ENCODE results near the gene CALM1.

Gene CALM1

GRCh38 chr14:90443161-90444076, 46.6 kb downstream of the CALM1 start:
- no peak for DNase-seq (ENCODE audit: low read depth)

DNA sequence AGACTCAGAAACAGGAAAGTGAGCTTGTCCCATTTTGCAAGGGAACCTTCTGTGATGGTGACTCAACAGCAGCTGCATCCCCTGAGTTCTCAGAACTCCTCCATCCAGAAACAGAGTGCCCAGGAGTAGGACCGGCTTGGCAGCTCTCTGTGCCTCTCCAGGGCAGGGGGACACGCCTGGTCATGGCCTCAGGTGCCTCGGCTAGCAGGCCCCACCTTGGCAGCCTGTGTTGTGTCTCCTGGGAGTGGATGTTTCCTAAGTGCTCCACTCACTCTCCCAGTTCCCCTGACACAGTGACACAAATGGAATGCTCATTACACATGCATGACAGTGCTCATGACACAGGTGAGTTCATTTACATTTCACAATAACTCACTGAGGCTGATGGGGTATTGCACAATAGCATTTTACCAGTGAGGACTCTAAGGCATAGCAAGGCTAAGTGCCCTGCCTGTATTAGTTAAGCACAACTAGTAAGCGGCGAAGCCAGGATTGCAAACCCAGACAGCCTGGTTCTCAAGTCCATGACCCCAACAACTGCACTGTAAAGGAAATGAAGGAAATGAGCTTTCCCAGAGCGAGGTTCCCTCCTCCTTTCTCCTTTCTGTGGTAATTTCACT, 47.4 kb downstream of the CALM1 start:
- DNase-seq (ENCODE audit: low read depth) = no peak

DNA sequence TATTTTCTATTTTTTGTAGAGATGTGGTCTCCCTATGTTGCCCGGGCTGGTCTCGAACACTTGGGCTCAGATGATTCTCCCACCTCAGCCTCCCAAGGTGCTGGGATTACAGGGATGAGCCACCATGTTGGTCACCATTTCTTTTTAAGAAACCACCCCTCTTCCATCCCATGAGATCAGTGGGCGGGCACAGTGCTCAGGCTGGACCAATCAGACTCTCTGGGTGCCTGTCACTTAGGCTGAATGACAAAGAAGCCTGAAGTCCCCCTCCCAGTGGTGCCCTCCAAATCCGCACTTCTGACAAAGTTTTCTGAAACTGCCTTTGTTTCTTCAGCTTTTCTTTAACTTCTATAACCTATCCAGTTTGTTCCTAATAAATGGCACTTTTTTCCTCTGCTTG, 48.2 kb downstream of the CALM1 start:
- DNase-seq (ENCODE audit: low read depth) = no peak

GRCh38 chr14:90446405-90446804, 49.6 kb downstream of the CALM1 start:
- no peak for DNase-seq (ENCODE audit: low read depth)

GRCh38 chr14:90447720-90448497, 51.1 kb downstream of the CALM1 start:
- DNase-seq (ENCODE audit: low read depth) = no peak

DNA sequence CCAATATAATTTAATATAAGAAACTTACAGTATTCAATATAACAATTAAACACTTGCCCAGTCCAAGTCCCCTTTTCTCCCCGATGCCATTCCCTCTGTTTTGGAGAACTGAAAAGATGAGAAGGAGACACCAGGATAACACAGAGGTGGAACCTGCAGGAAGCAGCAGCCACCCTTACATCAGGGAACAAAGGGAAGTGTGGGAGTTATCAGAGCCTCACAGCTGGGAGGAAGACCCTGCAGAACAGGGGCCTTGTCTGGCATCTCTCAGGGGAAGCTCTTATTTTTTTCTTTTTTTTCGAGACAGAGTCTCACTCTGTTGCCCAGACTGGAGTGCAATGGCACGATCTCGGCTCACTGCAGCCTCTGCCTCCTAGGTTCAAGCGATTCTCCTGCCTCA, 52.6 kb downstream of the CALM1 start:
- DNase-seq (ENCODE audit: low read depth) = no peak

DNA sequence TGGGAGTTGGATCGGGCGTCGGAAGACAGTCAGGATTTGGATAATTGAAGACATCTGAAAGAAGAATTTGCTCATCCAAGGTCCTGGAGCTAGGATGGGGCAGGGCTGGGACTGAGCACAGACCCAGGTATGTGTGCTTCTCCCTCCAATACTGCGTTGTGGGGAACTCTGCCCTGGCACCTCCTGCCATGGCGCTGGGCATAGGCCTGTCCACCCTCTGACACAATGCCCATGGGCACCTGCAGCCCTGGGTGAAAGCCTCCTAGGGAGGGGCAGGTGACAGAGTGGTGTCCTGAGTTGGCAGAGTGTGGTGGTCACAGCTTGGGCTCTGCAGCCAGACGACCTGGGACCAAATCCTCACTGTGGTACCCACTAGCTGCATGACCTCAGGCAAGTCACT, 53.3 kb downstream of the CALM1 start:
- no peak for DNase-seq (ENCODE audit: low read depth)

- DNase-seq (ENCODE audit: low read depth) = no peak
Measured at GRCh38 chr14:90450667-90451066, 53.8 kb downstream of the CALM1 start.

DNA sequence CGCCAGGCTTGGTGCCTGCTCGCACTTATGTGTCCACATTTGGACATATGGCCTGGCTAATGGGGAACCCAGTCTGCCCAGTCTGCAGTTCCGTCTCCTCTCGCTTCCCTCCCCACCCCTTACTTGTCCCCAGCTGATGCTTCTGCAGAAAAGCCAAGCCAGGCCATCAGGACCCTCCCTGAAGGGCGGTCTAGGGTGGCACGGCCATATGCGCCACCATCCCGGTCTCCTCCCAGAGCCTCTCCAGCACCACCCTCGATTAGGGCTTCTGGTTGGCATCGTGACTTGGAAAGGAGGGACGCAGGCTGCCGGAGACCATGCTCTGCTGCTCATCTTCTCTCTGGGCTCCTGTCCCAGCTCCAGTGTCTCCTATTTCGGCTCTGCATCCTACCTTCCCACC, 54.6 kb downstream of the CALM1 start:
- DNase-seq (ENCODE audit: low read depth) = no peak

DNA sequence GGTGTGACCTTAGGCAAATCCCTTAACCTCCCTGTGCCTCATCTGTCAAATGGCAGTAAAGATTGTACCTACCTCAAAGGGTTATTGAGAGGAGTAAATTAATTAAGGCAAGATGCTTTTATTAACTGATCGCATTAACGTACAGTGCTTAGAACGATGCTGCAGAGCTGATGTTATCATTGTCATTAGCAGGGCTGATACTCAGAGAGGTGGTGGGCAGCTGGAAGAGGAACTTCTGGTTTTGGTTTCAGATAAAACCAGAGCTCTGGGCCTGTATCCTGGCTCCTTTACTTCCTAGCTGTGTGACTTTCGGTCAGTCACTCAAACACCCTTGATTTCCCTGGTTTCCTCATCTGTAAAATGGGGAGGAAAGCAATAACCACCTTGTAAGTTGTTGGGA, 55.1 kb downstream of the CALM1 start:
- DNase-seq (ENCODE audit: low read depth) = no peak

DNA sequence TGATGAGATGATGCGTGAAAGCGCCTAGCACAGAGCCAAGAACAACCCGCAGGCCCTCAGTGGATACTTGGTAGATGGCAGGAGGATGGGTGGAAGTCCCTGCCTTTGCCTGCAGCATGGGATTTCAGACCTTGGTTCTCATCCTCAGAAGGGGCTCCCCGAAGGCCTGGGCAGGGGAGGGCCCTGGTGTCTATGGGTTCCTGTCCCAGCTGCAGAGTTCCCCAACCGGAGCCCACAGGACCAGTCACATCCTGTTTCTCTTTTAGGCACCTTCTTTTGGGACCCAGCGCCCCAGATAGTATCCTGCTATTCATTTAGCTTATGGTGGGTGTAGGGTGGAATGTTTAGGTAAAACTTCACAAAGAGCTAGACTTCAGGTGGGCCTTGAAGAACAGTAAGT, 55.5 kb downstream of the CALM1 start:
- no peak for DNase-seq (ENCODE audit: low read depth)

DNA sequence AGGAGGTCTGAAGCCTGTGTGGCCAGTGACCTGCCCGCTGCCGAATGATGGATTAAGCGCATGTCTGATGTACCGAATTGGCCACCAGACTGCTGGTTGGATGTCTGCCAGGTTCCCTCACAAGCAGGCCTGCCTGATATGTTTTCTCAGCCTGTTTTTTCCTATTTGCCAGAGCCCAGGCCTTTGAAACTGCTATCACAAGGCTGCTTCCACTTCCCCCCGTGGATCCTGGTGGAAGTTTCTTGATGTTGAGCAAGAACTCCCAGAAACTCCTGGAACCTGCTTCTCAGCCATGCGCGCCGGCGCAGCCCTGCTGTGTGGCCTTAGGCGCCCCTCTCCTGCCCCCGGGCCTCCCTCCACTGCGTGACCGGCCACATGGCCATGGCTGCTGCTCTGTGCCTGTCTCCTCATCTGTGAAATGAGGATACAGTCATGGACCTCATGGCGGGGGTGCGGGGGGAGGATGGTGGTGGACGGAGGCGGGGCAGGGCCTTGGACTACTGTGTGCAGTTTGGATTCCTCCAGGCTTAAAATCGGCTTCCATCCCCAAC, 56.6 kb downstream of the CALM1 start:
- no peak for DNase-seq (ENCODE audit: low read depth)

DNA sequence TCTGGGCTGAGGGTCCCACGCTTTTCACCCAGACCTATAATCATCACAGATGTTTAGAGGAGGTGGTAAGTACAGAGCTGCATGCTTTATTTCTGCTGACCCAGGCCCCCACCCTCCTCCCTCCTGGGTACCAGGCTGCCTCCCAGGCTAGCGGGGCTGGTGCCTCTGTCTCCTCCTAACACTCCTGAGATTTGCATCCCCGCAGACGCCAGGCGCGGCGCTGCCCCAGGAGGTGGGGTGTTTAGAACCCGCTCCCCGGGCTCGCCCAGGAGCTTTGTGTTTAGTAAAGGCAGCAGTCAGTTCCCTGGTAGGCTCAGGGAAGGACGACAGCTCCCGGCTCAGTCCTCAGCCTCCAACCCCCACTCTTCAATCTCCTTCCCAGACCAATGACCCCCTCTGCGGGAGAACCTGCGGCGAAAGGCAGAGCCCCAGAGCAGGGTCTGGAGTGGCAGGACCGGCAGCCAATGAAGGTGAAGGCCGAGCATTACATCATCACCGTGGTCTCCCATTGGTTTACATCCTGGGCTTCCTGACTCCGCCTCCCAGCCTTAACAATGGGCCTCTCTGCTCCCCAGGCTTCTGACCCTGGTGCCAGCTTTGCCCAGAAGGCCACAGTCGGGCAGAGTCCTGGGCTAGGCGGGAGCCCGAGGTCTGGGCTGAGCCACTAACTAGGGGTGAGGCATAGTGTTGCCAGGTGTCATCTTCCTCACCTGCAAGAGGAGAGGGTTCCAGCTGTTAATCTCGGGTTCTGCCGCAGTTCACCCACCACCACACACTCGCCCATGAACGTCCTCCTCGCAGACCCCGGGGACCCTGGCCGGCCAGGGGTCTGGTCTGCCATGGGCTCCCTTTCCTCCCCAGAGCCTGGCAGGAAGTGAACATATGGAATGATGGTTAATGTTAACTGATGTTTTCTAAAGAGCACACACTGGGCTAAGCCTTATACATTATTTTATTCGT, 57.5 kb downstream of the CALM1 start:
- no peak for DNase-seq (ENCODE audit: low read depth)

DNA sequence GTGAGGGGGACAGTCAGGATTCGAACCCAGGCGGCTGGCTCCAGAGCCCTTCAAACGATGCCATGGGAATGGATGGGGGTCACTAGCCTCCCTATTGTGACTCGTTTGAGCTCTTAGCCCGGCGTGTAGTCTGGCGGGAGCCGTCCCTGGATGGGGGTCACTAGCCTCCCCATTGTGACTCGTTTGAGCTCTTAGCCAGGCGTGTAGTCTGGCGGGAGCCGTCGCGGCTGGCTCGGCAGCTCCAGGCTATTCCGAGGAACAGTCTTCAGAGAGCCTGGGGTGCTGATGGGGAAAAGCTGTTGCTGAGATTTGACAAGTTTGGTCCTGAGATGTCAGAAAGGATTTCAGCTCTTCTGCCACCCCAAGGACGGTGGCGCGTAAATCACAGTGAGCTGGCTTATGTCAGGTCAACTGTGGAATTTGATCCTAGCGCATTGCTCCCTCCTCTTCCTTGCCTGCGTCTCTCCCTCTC, 58.3 kb downstream of the CALM1 start:
- no peak for DNase-seq (ENCODE audit: low read depth)

DNA sequence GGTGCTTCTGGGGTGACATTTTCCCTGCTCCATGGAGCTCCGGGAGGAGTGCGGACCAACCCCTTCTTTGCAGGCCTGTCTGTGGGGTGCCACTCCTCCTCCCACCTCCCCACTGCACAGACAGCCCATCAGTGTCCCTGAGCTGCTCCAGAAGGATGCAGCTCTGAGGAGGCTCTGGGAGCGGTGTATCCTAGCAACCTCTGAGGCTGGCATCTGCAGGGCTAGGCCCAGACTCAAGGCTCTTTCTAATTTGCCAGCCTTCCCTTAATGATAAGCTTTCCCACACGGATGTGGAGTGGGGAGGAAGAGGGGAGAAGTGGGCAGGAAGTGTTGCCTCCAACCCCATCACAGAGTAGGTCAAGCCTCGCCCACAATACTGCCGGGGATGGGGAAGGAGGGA, 59.7 kb downstream of the CALM1 start:
- no peak for DNase-seq (ENCODE audit: low read depth)

- DNase-seq (ENCODE audit: low read depth) = no peak
Measured at GRCh38 chr14:90457186-90457585, 60.4 kb downstream of the CALM1 start.

Data from GM04503 (cell line).